IMR-90 (cell line): ENCODE measurements around the gene CYB561D1. TPM values are rescaled to one million over a fixed set of nuclear protein-coding genes. Genes with fewer than 3 reads are reported as not detected.

ENCODE experiments used
- ATAC-seq: fragments of 200-7000 bp; cut with Tn5 transposase; 2 replicates; pipeline ENCODE4 v1.9.1; 2020; ENCODE audit warnings: low read depth, mild to moderate bottlenecking, moderate library complexity
- BruUV-seq: library from RNA; stranded (reverse); fragments of 400-500 nt; replicated peaks from 2 replicates; lab custom pipeline; 2021; lab: Mats Ljungman, UMichigan
- CTCF ChIA-PET: fragments of 300-600 bp; formaldehyde crosslinking; extraction: SDS; loops from one replicate; lab custom pipeline; 2021; ENCODE audit warnings: antibody characterized with exemption; lab: Yijun Ruan, JAX
- POLR2A ChIA-PET: fragments of 300-600 bp; sonication (Branson Sonifier 250); formaldehyde crosslinking; loops from one replicate; lab custom pipeline; 2022; ENCODE audit warnings: antibody characterized with exemption; ENCODE audit not compliant: unreplicated experiment; lab: Charles Lee
- DNase-seq: peaks from one replicate; pipeline ENCODE4 v3.0.0; 2013
- H2AFZ ChIP-seq: replicated peaks from 2 replicates; pipeline ENCODE3; 2013; ENCODE audit warnings: low read length, mild to moderate bottlenecking; ENCODE audit not compliant: poor library complexity
- H2AK5ac ChIP-seq: 2 replicates; pipeline ENCODE4 v1.6.1; 2013; ENCODE audit warnings: low read depth, low read length, inconsistent platforms
- H2AK9ac ChIP-seq: replicated peaks from 2 replicates; pipeline ENCODE3; 2013; ENCODE audit warnings: mild to moderate bottlenecking, low read depth, low read length, moderate library complexity; ENCODE audit not compliant: poor library complexity
- H2BK120ac ChIP-seq: 2 replicates; pipeline ENCODE4 v1.6.1; 2013; ENCODE audit warnings: low read depth, low read length, inconsistent platforms
- H2BK15ac ChIP-seq: 3 replicates; pipeline ENCODE4 v1.6.1; 2013; ENCODE audit warnings: low read depth, low read length, inconsistent platforms
- H2BK20ac ChIP-seq: 2 replicates; pipeline ENCODE4 v1.6.1; 2013; ENCODE audit warnings: low read depth, mild to moderate bottlenecking, inconsistent platforms, low read length, moderate library complexity
- H2BK5ac ChIP-seq: 2 replicates; pipeline ENCODE4 v1.6.1; 2013; ENCODE audit warnings: mild to moderate bottlenecking, low read depth, low read length, inconsistent platforms; ENCODE audit not compliant: poor library complexity, severe bottlenecking
- H3K14ac ChIP-seq: replicated peaks from 2 replicates; pipeline ENCODE4 v1.6.1; 2013; ENCODE audit warnings: low read depth, low read length, inconsistent platforms
- H3K18ac ChIP-seq: 2 replicates; pipeline ENCODE4 v1.6.1; 2013; ENCODE audit warnings: low read depth, low read length, control low read depth
- H3K23ac ChIP-seq: 2 replicates; pipeline ENCODE4 v1.6.1; 2013; ENCODE audit warnings: low read depth, low read length, inconsistent platforms
- H3K27ac ChIP-seq: 2 replicates; pipeline ENCODE4 v1.5.1; 2013; ENCODE audit warnings: mild to moderate bottlenecking, control low read depth, low read length; ENCODE audit not compliant: insufficient read depth
- H3K27me3 ChIP-seq: 2 replicates; pipeline ENCODE4 v1.6.1; 2013; ENCODE audit warnings: low read length; ENCODE audit not compliant: control insufficient read depth, insufficient read depth
- H3K36me3 ChIP-seq: 2 replicates; pipeline ENCODE4 v1.6.1; 2013; ENCODE audit warnings: low read length, mixed read lengths; ENCODE audit not compliant: control insufficient read depth, insufficient read depth
- H3K4ac ChIP-seq: 2 replicates; pipeline ENCODE4 v1.6.1; 2013; ENCODE audit warnings: low read depth, low read length, inconsistent platforms
- H3K4me1 ChIP-seq: 2 replicates; pipeline ENCODE4 v1.6.1; 2013; ENCODE audit warnings: low read length, mixed read lengths; ENCODE audit not compliant: control insufficient read depth, insufficient read depth
- H3K4me2 ChIP-seq: 2 replicates; pipeline ENCODE4 v1.6.1; 2013; ENCODE audit warnings: low read depth, mild to moderate bottlenecking, control low read depth, low read length, moderate library complexity
- H3K4me3 ChIP-seq: 2 replicates; pipeline ENCODE4 v1.5.1; 2013; ENCODE audit warnings: low read depth, mild to moderate bottlenecking, control low read depth, low read length, moderate library complexity; ENCODE audit not compliant: insufficient read depth
- H3K56ac ChIP-seq: 2 replicates; pipeline ENCODE4 v1.6.1; 2013; ENCODE audit warnings: low read length, inconsistent platforms; ENCODE audit not compliant: insufficient read depth; ENCODE audit errors: extremely low read depth
- H3K79me1 ChIP-seq, 2 experiments: 2 replicates each; pipeline ENCODE4 v1.6.1; 2013; ENCODE audit warnings: low read length in 2 of 2, inconsistent platforms in 1 of 2, low read depth in 1 of 2
- H3K9ac ChIP-seq: 2 replicates; pipeline ENCODE4 v1.6.1; 2013; ENCODE audit warnings: low read depth, low read length, control low read depth
- H3K9me1 ChIP-seq: 2 replicates; pipeline ENCODE4 v1.6.1; 2013; ENCODE audit warnings: low read length, inconsistent platforms; ENCODE audit not compliant: insufficient read depth
- H3K9me3 ChIP-seq: 2 replicates; pipeline ENCODE4 v1.6.1; 2013; ENCODE audit warnings: low read length; ENCODE audit not compliant: control insufficient read depth, insufficient read depth
- H4K20me1 ChIP-seq: 2 replicates; pipeline ENCODE4 v1.6.1; 2013; ENCODE audit warnings: low read length, inconsistent platforms; ENCODE audit not compliant: insufficient read depth
- H4K5ac ChIP-seq: 2 replicates; pipeline ENCODE4 v1.6.1; 2013; ENCODE audit warnings: mild to moderate bottlenecking, low read depth, low read length, control low read depth
- H4K8ac ChIP-seq, 2 experiments: 2 replicates each; pipeline ENCODE4 v1.6.1; 2013; ENCODE audit warnings: low read depth in 2 of 2, low read length in 2 of 2, control low read depth in 1 of 2, inconsistent platforms in 1 of 2
- H4K91ac ChIP-seq: 2 replicates; pipeline ENCODE4 v1.6.1; 2013; ENCODE audit warnings: low read depth, low read length, inconsistent platforms; ENCODE audit not compliant: insufficient read depth
- CEBPB ChIP-seq: IDR thresholded peaks from 2 replicates; pipeline ENCODE4 v1.6.1; 2012; ENCODE audit warnings: low read depth, low read length, improper control_type of control experiment
- FOS ChIP-seq: fragments of 150-350 bp; IDR thresholded peaks from 2 replicates; pipeline ENCODE4 v1.6.1; 2016; ENCODE audit warnings: low read depth, low read length
- RAD21 ChIP-seq: IDR thresholded peaks from 2 replicates; pipeline ENCODE4 v1.6.1; 2012; ENCODE audit warnings: low read length, improper control_type of control experiment
- WGBS, 2 experiments: methylation state at CpG; one replicate each; pipeline versions ENCODE4 v1.1.5 to v1.1.7; 2013; ENCODE audit warnings: missing lambda C conversion rate in 2 of 2; ENCODE audit not compliant: insufficient read length in 1 of 2; ENCODE audit errors: extremely low coverage in 2 of 2; 5-methylcytosine and 5-hydroxymethylcytosine counted together
- dilution Hi-C: fragments of 300-500 bp; cut with HindIII; formaldehyde crosslinking; loops from one replicate; pipeline ENCODE4 v1.14.3; 2018; ENCODE audit warnings: low sequenced_read_pairs; ENCODE audit not compliant: unreplicated experiment
- in situ Hi-C: fragments of 300-500 bp; cut with MboI; formaldehyde crosslinking; loops from 3 replicates; pipeline ENCODE4 v1.14.3; 2019; ENCODE audit warnings: low sequenced_read_pairs, inconsistent platforms, mixed read lengths
- intact Hi-C: fragments of 100-400 bp; cut with micrococcal nuclease; formaldehyde crosslinking; loops from 2 replicates; pipeline ENCODE4 v1.10.0; 2022
- polyA plus RNA-seq, 3 experiments: library from polyadenylated mRNA; depleted of rRNA; stranded (reverse); fragments of >200 nt; gene quantifications; 2 replicates each; pipeline ENCODE4 v1.2.3, GENCODE V29; 2012; ENCODE audit warnings: low replicate concordance in 1 of 3
- total RNA-seq: library from RNA; depleted of rRNA; stranded (reverse); fragments of >200 nt; gene quantifications from 2 replicates; pipeline ENCODE4 v1.2.3, GENCODE V29; 2012

The CYB561D1 gene
- total and polyA plus RNA-seq, 2 of the 4 experiments (the other 2 are of a cell fraction), result 5.7 to 8.1 TPM

- no TSS peak for BruUV-seq
- Histone ChIP-seq H2BK20ac (no peak overlapping the region), H2BK120ac (no peak overlapping the region), H2BK15ac (no peak overlapping the region), H3K9me3 (no peaks in the 10 kb centered on the region), H3K4me3 (no peak overlapping the region), H3K18ac (no peak overlapping the region), H2AK9ac (no peak overlapping the region), H2AK5ac (no peak overlapping the region), H4K20me1 (no peaks in the 10 kb centered on the region), H3K14ac (no peak overlapping the region), H2AFZ (no peak overlapping the region), H3K4ac (no peak overlapping the region), H3K27me3 (peaks cover 48% of the 10 kb centered on the region), H4K5ac (no peak overlapping the region), H3K56ac (no peak overlapping the region), H4K91ac (no peak overlapping the region), H3K27ac (no peak overlapping the region), H3K4me1 (no peaks in the 10 kb centered on the region), H3K9ac (no peak overlapping the region), H3K23ac (no peak overlapping the region), H2BK5ac (no peak overlapping the region), H3K9me1 (no peaks in the 10 kb centered on the region), H3K36me3 (no peaks in the 10 kb centered on the region), H4K8ac (no peak overlapping the region), H3K79me1 (no peaks in the 10 kb centered on the region), H3K4me2 (no peak overlapping the region)
- ATAC-seq (no peak), DNase-seq (no peak)
- 79% methylated on average over 8 of the region's 9 CpGs; no CpG with 5 or more reads in 1 of the 2 experiments for WGBS, 2 experiments
- in situ Hi-C loops, result no loop called here
- TF ChIP-seq CEBPB (no peak), RAD21 (no peak), FOS (no peak)
- intact Hi-C loops, result no loop called here
- ChIA-PET CTCF (no interaction called here), POLR2A (no interaction called here)
- dilution Hi-C loops, result no loop called here
Measured at GRCh38 chr1:109475261-109475660, 18.6 kb upstream of the CYB561D1 start.
